K562 (cell line): ENCODE results near the gene SULT1A2. TPM values are rescaled to one million over a fixed set of nuclear protein-coding genes. Genes with fewer than 3 reads are reported as not detected.

ENCODE experiments used
- ATAC-seq: fragments of 200-7000 bp; cut with Tn5 transposase; 3 replicates; pipeline ENCODE4 v1.9.1; 2020; ENCODE audit warnings: moderate library complexity
- BruUV-seq: library from RNA; stranded (reverse); fragments of 400-500 nt; replicated peaks from 2 replicates; lab custom pipeline; 2021; lab: Mats Ljungman, UMichigan
- CTCF ChIA-PET: fragments of 300-600 bp; formaldehyde crosslinking; extraction: SDS; loops from one replicate; lab custom pipeline; 2021; ENCODE audit warnings: low intra/inter-chr PET ratio; lab: Yijun Ruan, JAX
- POLR2A ChIA-PET: fragments of 300-600, 350-650 bp; sonication (Branson Sonifier 250); formaldehyde crosslinking; extraction: SDS; loops from one replicate; lab custom pipeline; 2021; ENCODE audit warnings: antibody characterized with exemption, inconsistent platforms; lab: Yijun Ruan, JAX
- DNase-seq, 4 experiments: peaks; one replicate each; pipeline versions ENCODE4 v3.0.0 to v3.0.0-alpha.2; 2011 to 2018; ENCODE audit warnings: low spot score in 3 of 4, mixed read lengths in 3 of 4; ENCODE audit errors: extremely low read depth in 1 of 4
- FAIRE-seq: peaks from 2 replicates; lab custom pipeline; 2011; peaks lifted over from hg19 to GRCh38; lab: Jason Lieb, UNC
- H2AFZ ChIP-seq: 2 replicates; pipeline ENCODE4 v1.6.0; 2011; ENCODE audit warnings: low read depth, low read length, control low read depth, inconsistent platforms
- H3K27ac ChIP-seq: fragments of 200-600 bp; 3 replicates; pipeline ENCODE4 v1.8.0; 2011; ENCODE audit warnings: low read depth, mild to moderate bottlenecking, control low read depth, inconsistent platforms, low read length, moderate library complexity, mixed read lengths; ENCODE audit errors: extremely low read depth
- H3K27me3 ChIP-seq, 2 experiments: fragments of 300-600 bp in 1 of 2; 2 replicates in 1 of 2; 3 replicates in 1 of 2; pipeline versions ENCODE4 v1.6.0 to v1.8.0; 2011; ENCODE audit warnings: inconsistent platforms in 2 of 2, low read length in 2 of 2, mild to moderate bottlenecking in 1 of 2, mixed read lengths in 1 of 2, moderate library complexity in 1 of 2; ENCODE audit not compliant: control insufficient read depth in 2 of 2, insufficient read depth in 2 of 2
- H3K36me3 ChIP-seq: fragments of 300-600 bp; 3 replicates; pipeline ENCODE4 v1.8.0; 2011; ENCODE audit warnings: mild to moderate bottlenecking, low read length, inconsistent platforms; ENCODE audit not compliant: control insufficient read depth, insufficient read depth
- H3K4me1 ChIP-seq, 2 experiments: fragments of 200-600 bp in 1 of 2; replicated peaks in 1 of 2; 2 replicates in 1 of 2; 3 replicates in 1 of 2; pipeline versions ENCODE4 v1.5.1 to v1.8.0; 2011; ENCODE audit warnings: inconsistent platforms in 2 of 2, low read length in 2 of 2, mild to moderate bottlenecking in 1 of 2, mixed read lengths in 1 of 2, moderate library complexity in 1 of 2; ENCODE audit not compliant: control insufficient read depth in 2 of 2, insufficient read depth in 2 of 2
- H3K4me2 ChIP-seq: 2 replicates; pipeline ENCODE4 v1.6.1; 2011; ENCODE audit warnings: low read length, control low read depth, inconsistent platforms, mixed read lengths; ENCODE audit not compliant: insufficient read depth
- H3K4me3 ChIP-seq: fragments of 200-600 bp; sonication (generic), shearing (Covaris generic); 2 replicates; pipeline ENCODE4 v1.5.1; 2016; ENCODE audit warnings: control low read depth, inconsistent platforms
- H3K79me2 ChIP-seq: fragments of 200-600 bp; 3 replicates; pipeline ENCODE4 v1.8.0; 2011; ENCODE audit warnings: low read length, inconsistent platforms; ENCODE audit not compliant: control insufficient read depth, insufficient read depth
- H3K9ac ChIP-seq, 2 experiments: 2 replicates each; pipeline versions ENCODE4 v1.6.0 to v1.6.1; 2011; ENCODE audit warnings: low read depth in 2 of 2, low read length in 2 of 2, control low read depth in 1 of 2, inconsistent platforms in 1 of 2, mild to moderate bottlenecking in 1 of 2, mixed read lengths in 1 of 2; ENCODE audit not compliant: insufficient read depth in 1 of 2
- H3K9me1 ChIP-seq: one replicate; pipeline ENCODE4 v1.6.0; 2011; ENCODE audit warnings: inconsistent platforms, mild to moderate bottlenecking, low read length, moderate library complexity; ENCODE audit not compliant: control insufficient read depth, insufficient read depth
- H3K9me3 ChIP-seq: replicated peaks from 2 replicates; pipeline ENCODE4 v1.5.1; 2011; ENCODE audit warnings: low read depth, low read length, inconsistent platforms; ENCODE audit not compliant: control insufficient read depth, insufficient read depth
- H4K20me1 ChIP-seq: replicated peaks from 2 replicates; pipeline ENCODE4 v1.6.1; 2011; ENCODE audit warnings: low read length, inconsistent platforms, mixed read lengths; ENCODE audit not compliant: control insufficient read depth, insufficient read depth
- ARNT ChIP-seq, 2 experiments: fragments of 450-650 bp; IDR thresholded peaks; 2 replicates each; pipeline ENCODE4 v1.6.1; 2016; ENCODE audit warnings: mild to moderate bottlenecking in 1 of 2
- BHLHE40 ChIP-seq: IDR thresholded peaks from 2 replicates; pipeline ENCODE4 v1.6.1; 2011; ENCODE audit warnings: low read length, improper control_type of control experiment
- FOXJ2 ChIP-seq: fragments of 200-800 bp; sonication (Bioruptor generic); IDR thresholded peaks from 2 replicates; pipeline ENCODE4 v1.6.1; 2016; ENCODE audit warnings: missing genetic modification characterization, missing compliant biosample characterization
- HMBOX1 ChIP-seq: sonication (generic); IDR thresholded peaks from 2 replicates; pipeline ENCODE4 v1.6.1; 2016
- KDM1A ChIP-seq, 2 experiments: fragments of 450-650 bp; IDR thresholded peaks; 2 replicates each; pipeline ENCODE4 v1.6.1; 2016; ENCODE audit warnings: mild to moderate bottlenecking in 2 of 2
- WGBS: fragments of 100-300 bp; shearing (Covaris generic); methylation state at CpG from one replicate; pipeline ENCODE4 v1.1.6; 2016; ENCODE audit warnings: low coverage, mixed read lengths; ENCODE audit not compliant: insufficient coverage; ENCODE audit errors: missing lambda C conversion rate; 5-methylcytosine and 5-hydroxymethylcytosine counted together
- in situ Hi-C: fragments of 300-500 bp; cut with MboI; formaldehyde crosslinking; loops from 4 replicates; pipeline ENCODE4 v1.15.0; 2018; ENCODE audit warnings: inconsistent platforms, mixed read lengths
- intact Hi-C: fragments of 100-400 bp; cut with micrococcal nuclease; formaldehyde crosslinking; loops from 2 replicates; pipeline ENCODE4 v1.14.2; 2022
- polyA plus RNA-seq, 8 experiments: library from polyadenylated mRNA; depleted of rRNA in 4 of 8; stranded (reverse) in 5 of 8; unstranded in 3 of 8; fragments of >200 nt; fragmentation: Nextera tagmentation in 2 of 8; fragmentation: Illumina TruSeq in 1 of 8; extraction: Ambion mirVana in 2 of 8; extraction: Trizol in 1 of 8; gene quantifications; 2 replicates each; pipeline versions ENCODE4 v1.2.1 to v1.2.3, GENCODE V29; 2011 to 2014; ENCODE audit warnings: inconsistent platforms in 1 of 8, missing spikeins in 1 of 8
- total RNA-seq, 7 experiments: library from RNA; depleted of rRNA in 6 of 7; stranded (reverse); fragments of >200 nt in 6 of 7; fragmentation: Illumina TruSeq in 2 of 7; extraction: Trizol in 2 of 7; gene quantifications; 2 replicates each; pipeline versions ENCODE4 v1.2.1 to v1.2.3, GENCODE V29; 2011 to 2021; ENCODE audit warnings: low replicate concordance in 1 of 7

SULT1A2 gene
- total and polyA plus RNA-seq, 9 of the 15 experiments (the other 6 are each of a cell fraction or from before 2014, with no cell fraction given): 0.73 to 3.2 (median 1.7) TPM

DNA sequence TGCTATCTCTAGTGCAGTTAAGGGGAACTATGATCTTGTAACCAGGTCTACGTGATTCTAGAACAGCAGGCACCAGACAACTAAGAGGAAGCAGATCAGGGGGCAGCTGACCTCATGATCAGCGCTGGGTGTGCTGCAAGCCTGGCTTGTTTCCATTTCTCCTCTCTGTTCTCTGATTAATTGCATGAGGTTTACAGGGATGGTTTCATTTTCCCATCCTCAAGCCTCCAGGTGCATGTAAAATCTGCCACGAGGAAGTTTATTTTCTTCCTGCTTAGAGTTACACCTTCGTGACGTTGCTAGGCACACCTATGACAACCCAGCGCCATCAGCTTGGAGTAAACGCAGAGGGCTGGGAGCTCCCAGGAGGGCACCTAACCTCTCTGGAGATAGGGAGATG, 53.8 kb downstream of the SULT1A2 start:
- 17% methylated on average over 7 of the region's 7 CpGs for WGBS
- no TSS peak for BruUV-seq

More for the DNA sequence above, 53.8 kb downstream of the SULT1A2 start:
- ChIA-PET POLR2A (no interaction called here), CTCF (no interaction called here)
- intact Hi-C loops (no loop called here), in situ Hi-C loops (loop anchor here (25.0 kb wide), 2 partner anchors 169 to 944 kb away; partner anchors contain the start of gene EIF3C)
- Histone ChIP-seq H2AFZ (peak overlapping the region; percentile 45; the same call in 1 of the 2 replicates), H3K79me2 (no peaks in the 10 kb centered on the region), H3K27ac (no peak overlapping the region), H3K9ac (no peak overlapping the region), H3K27me3 (peaks cover 0 to 17% of the 10 kb centered on the region in 2 experiments; a peak in 4 of 5 replicates), H4K20me1 (no peaks in the 10 kb centered on the region), H3K9me1 (no peaks in the 10 kb centered on the region), H3K4me2 (no peak overlapping the region), H3K9me3 (no peaks in the 10 kb centered on the region), H3K4me3 (no peak overlapping the region), H3K4me1 (peaks cover 9 to 14% of the 10 kb centered on the region in 2 experiments; a peak in 4 of 5 replicates), H3K36me3 (no peaks in the 10 kb centered on the region)
- DNase-seq (no peak), ATAC-seq (no peak), FAIRE-seq (no peak)
- TF ChIP-seq ARNT (IDR thresholded peaks at IDR 0.05) (no peak), FOXJ2 (tag) (0 out of 2 replicates have a peak, but pooled peaks have one; percentile 20), KDM1A (IDR thresholded peaks at IDR 0.05) (no peak), HMBOX1 (peak; percentile 17; the same call in 1 of the 2 replicates), BHLHE40 (peak; percentile 21; the same call in 1 of the 2 replicates)
